Activated CD8-positive, alpha-beta memory T cell treated with anti-CD3 and anti-CD28 coated beads for 1 hour (primary cell): ENCODE data around the gene FCRL4.

Source experiments
- DNase-seq, 2 donors: peaks; one replicate each; pipeline ENCODE4 v3.0.0-alpha.2; 2020; ENCODE audit warnings: low read depth in 1 of 2; ENCODE audit errors: extremely low read depth in 1 of 2

The FCRL4 gene

DNA sequence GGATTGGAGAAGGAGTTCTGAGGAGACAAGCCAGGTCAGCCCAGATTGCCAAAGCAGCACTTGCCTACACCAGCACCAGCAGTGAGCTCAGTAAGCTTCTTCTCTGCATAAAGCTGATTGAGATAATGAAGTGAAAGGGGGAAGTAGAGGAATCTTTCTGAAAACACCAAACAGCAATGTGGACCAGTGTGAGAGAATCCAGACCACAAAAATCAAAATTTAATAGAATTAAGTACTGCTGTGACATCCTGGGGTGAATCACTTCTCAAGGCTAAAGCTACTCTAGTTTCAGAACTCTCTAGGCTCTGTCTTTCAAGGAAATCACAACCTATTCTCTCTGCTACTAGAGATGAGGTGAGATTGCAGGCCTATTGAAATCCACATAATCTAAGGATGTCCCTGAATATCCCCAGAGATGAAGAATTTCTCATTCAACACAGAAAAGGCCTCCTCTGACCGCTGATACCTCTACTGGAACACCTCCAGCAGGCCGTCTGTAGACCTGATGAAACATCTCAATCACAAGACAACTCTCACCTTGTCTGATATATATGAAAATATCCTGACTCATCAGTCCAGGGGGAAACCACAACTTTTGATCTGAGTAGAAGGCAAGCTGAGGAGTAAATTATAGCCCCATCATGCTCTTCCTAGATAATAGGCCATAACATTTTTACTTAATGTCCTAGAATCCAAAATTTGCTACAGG lies at the start of gene FCRL4:
FCRL4 (minus strand) TSS at position 127 of the 709 bp plus-strand sequence. CDS start 141 bp downstream, outside the sequence.
- no peak for DNase-seq

DNA sequence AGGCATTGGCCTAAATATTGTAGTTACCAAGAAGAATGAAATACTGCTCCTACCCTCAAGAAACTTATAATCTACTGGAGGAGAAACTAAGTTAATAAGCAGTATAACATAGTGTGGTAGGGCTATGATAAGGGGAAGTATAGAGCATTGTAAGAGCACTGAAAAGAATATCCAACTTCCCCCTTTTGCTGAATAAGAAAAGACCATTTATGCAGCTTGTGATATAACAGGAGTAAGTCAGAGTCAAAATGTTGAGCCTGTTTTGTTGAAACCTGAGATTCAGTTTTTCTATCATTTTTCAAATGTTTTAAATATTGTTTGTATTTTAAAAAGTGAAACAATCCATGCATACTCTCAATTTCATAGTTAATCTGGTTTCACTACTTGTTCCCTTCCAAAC lies 48.3 kb upstream of the FCRL4 start:
- DNase-seq = no peak

DNA sequence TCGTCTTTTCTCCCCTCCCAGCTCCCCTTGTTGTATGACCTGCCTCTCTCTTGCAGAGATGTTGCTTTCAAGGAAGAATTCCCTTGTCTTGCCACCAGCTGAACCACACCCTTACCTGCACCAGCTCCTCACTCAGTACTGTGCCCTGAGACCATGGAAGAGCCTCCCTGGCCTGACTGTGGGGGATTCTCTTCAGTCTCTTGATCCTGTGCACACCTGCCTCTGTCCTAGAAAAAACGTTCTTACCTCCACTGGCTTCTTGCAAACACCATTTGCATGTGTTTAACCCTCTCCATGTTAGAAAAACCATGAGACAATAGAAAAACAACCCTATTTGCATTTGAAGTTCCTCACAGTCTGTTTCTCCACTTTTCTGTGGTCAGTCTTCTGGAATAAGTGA lies 43.3 kb upstream of the FCRL4 start:
- no peak for DNase-seq

DNA sequence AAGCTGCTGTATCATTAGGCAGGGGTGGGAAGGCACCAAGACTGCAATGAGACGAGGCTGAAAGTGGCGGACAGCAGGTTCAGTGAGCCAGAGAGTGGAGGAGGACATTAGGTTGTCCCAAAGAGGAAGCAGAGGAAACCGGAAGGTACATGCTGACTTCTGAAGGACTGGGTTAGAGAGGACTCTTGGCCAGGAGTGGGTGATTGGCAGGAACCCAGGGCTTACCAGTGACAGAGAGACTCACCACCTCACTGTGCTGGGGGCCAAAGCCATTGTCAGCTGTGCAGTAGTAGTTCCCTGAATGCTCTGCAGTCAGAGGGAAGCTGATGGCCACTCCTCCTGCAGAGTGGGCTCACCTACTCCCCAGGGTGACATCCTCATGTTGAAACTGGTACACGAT lies 41.9 kb upstream of the FCRL4 start:
- DNase-seq = no peak

DNA sequence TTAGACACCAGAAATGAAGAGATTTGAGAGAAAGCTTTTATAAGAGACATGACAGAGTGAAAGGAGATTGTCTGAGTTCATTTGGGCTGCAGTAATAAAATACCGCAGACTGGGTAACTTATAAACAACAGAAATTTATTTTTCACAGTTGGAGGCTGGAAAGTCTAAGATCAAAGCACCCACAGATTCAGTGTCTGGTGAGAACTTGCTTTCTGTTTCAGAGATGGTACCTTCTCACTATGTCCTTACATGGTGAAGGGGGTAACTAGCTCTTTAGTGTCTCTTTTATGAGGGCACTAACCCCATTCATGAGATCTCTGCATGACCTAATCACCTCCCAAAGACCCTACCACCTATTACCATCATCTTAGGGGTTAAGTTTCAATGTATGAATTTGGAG lies 30.9 kb upstream of the FCRL4 start:
- DNase-seq = no peak

DNA sequence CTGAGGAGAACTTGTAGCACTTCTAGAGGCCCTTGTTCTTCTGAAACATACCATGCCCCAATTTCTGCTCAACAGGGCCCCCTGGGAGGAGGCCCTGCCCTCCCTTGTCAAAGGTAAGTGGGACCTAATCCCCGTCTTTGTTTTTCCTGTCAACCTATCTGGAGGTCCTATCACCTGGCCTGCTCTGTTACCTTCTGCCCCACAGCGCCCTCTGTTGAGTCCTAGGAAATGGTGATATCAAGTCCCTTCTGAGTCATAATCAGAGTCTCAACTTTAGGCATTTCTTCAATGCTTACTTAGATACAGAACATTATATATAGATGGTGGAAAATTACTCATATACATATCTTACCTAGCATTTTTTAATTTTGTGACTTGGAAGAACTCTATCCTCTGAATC lies 28.2 kb upstream of the FCRL4 start:
- DNase-seq = no peak

DNA sequence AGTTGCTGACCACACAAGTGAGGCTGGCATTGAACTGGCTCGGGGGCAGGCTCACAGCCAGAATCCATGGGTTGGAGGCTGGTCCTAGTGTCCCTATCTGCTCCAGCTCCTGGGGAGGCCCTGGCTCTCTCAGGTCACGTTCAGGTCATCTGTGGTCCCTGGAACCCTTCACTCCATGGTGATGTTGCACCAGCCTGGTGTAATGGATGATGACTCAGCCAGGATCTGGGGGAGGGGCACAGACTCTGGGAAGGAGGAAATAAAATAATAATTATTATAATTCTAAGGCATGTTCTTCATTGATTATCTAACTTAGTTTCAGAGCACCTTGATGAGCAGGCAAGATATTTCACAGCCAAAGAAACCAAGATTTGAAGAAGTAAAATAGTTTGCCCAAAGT lies 26.6 kb upstream of the FCRL4 start:
- DNase-seq = no peak

DNA sequence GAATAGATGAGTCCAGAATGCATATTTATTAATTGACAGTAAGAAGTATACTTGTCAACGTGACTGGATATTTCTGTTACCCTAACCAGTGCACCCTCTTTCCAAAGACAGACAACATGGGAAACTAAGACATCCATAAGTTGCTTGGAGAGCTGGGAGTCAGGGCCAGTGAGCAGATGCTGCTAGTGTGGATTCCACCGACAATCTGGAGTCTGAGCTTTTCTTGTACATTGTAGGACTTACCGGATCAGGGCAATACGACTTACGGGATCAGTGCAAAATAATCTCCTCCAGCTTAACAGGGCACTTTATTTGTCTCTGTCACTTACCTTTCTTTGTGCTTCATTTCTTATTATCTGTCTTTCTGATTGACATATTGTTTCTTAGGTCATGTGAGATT lies 24.6 kb upstream of the FCRL4 start:
- no peak for DNase-seq

DNA sequence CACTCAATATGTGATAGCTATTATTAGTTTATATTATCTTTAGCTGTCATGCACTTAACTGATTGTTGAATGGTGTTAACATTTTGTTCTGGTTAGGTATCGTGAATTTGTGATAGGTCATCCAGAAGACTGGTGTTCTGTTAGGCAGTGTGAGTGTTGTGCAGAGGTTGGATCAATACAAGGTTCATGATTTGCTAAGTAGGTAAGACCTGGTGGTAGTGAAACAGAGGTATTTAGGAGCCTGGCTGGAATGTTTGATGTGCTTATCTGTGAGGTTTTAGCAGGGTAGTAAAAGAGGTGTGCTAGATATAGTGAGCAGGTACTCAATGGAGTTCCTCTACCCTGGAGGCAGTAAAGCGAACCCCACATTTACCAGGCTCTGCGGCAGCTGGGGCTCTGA lies 20.3 kb upstream of the FCRL4 start:
- no peak for DNase-seq

DNA sequence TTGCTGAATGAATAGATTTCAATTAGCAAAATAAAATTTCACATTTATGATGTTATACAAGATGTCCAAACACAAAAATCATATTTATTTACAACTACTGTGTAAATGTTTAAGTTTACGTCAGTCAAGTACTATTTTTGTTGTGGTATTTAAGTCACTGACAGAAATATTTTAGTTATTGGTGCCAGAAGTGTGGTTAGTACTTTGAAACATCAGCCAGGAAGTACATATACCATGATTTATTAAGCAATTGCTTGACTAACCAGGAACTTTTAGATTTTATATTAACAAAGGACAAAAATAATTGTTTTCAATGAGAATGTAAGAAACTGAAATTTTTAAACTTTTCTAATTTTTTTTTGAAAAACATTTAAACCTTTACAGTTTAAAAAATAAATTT lies 2.4 kb upstream of the FCRL4 start:
- no peak for DNase-seq

DNA sequence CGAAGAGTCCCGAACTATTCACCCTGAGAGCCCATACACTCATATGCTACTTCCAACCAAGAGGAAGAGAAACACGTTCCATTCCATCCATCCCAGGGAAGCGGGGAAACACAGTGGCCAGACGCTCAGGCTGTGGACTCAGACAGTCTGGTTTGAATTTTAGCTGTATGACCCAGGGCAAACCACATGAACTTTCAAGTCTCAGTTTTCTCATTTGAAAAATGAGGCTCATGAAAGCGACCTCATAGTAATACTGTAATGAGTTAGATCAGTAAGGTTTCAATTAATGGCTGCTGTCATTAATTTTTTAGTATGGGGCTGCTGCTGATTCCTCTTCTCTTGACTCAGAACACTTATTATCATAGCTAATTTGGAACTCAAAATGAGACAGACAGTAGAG lies 1.5 kb downstream of the FCRL4 start:
- DNase-seq = no peak

DNA sequence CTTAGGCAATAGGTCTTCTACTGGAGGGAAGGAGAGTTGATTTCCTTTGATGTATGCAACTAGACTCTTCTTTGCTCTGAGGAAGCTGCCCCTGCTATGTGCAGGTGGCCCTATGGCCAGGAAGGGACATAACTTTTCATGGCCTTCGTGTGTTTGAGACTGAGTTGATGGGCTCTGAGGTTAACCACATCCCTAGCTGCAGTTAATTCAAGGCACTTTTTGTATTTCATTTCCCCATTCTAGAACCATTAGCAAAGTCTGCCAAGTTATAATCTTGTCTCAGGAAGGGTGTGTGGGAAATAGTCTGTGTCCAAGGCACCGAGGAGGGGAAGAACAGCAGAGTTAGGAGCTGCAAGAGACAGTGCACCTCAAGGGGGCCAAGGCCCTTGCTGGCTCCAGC lies 2.5 kb downstream of the FCRL4 start:
- no peak for DNase-seq

DNA sequence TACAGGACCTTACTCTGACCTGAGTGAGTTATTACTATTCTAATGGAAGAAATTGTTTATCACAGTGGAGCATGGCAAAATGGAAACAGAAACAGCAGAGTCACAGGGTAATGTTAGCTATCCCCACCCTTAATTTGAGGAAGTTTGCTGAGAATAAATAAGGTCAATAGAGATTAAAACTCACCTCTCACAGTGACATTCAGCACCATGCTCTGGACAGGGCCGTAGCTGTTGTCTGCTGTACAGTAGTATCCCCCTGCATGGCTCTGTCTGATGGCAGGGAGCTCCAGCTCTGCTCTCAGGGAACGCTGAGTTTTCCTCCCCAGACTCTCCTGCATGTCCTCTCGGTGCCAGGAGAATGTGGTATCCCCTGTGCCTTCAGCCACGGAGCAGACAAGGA lies 11.9 kb downstream of the FCRL4 start:
- no peak for DNase-seq

DNA sequence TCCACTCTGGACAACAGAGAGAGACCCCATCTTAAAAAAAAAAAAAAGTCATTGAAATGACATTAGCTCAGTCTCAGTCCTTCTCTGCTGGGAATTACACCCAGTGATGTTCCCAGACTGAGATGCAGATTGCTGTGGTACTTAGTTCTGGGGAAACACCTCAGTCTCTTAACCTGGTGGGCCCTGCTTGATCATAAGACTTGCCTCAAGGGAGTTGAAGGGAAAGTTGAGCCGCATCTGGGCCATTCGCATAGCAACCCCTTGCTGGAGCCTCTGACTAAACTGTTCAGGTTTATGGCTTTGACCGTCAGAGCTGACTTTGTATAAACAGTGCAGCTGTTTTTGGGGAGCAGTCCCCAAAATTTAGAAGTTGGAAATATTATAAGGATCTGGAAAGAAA lies 13.4 kb downstream of the FCRL4 start:
- no peak for DNase-seq

DNA sequence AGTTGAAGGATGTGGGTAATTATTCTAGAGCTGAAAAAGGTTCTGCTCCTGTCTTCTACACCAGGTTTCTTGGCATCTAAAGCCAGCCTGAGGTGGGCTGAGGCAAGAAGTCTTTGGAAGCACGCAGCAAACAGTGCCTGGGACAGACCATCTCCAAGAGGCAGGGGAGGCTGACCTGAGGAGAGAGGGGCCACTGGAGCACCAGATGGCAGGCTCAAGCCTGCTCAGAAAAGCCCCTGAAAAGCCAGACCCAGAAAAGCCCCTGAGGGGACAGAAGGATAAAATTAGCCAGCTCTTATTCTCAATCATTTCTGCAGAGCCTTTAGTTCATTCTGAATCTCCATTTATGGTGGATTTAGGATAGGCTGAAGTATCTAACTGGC lies 17.1 kb downstream of the FCRL4 start:
- DNase-seq = no peak

DNA sequence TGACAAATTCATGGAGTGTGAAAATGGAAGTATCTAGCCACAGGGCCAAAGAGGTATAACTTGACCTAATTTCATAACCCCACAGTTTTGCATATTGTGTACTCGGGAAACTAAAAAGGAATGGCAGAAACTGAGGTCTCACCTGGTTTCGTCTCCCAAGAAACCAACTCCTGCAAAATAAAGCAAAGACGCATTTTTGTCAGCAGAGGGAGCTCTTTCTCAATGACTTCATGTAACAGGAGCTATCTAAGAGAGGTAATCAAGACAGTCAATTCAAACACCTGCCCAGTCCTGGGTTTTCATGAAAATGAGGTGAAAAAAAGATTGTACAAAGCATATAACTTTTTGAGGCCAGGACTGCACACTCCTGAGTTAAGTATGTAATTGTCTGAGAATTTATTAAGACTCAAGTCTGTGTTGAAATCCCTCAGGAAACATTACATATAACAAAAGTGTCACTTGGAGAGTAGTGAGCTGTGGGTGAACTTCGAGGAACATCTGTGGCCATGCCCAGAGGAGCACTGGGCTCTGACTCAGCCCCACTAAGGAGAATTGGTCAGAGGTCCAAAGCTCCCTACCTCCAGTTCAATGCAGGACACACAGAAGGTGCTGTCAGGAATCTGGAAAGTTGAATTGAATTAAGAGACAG lies 17.6 kb downstream of the FCRL4 start:
- DNase-seq = no peak

DNA sequence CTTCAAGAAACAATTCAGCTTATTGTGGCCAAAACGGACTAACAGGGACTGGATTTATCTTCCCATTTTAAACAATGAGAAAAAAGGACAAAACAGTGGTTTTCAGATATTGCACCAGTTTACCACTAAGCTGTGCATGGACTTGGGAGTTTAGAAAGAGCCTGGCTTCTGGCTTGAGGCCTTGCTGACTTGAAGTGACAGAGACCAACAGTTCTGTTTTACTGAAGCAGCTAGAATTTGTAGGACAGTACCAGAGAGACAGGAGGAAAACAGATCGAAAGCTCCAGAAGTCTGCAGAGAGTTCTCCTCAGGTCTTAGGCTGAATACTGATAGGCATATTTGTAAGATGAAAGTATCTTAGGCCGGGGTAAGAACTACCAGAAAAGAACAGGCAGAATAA lies 20.5 kb downstream of the FCRL4 start:
- DNase-seq = no peak

DNA sequence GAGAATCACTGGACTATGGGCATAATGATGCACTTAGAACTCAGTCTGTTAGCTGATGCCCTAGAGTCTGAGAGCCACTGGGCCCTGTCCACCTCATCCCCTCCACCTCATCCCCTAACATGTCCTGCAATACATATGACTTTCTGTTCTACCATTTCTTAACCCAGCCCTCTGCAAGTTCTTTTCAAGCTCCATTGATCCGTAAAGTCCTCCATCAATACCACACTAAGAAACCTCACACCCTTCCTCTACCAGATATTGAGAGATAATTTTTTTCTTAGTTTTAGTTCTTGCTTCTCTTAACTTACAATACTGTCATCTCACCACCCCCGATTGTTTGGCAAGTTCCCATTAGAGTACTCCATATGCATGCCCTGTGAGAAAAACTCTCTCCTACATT lies 22.1 kb downstream of the FCRL4 start:
- DNase-seq = no peak

DNA sequence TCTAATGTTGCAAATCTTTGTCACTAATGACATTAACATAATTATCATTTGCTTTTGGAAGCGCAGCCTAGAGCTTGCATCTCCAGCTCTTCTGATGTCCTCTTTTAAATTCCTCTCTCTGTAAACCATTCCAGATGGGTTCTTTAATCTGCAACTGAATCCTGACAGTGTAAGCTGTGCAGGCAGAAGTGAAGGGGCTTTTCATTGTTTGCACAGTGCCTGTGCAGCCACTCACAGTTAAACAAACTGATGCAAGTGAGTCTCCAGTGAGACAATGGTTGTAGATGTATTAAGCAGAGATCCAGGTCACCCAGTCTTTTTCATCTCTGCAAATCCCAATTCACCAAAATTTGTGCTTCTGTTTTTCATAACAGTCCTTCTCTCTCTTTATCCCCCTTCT lies 23.0 kb downstream of the FCRL4 start:
- DNase-seq = no peak

DNA sequence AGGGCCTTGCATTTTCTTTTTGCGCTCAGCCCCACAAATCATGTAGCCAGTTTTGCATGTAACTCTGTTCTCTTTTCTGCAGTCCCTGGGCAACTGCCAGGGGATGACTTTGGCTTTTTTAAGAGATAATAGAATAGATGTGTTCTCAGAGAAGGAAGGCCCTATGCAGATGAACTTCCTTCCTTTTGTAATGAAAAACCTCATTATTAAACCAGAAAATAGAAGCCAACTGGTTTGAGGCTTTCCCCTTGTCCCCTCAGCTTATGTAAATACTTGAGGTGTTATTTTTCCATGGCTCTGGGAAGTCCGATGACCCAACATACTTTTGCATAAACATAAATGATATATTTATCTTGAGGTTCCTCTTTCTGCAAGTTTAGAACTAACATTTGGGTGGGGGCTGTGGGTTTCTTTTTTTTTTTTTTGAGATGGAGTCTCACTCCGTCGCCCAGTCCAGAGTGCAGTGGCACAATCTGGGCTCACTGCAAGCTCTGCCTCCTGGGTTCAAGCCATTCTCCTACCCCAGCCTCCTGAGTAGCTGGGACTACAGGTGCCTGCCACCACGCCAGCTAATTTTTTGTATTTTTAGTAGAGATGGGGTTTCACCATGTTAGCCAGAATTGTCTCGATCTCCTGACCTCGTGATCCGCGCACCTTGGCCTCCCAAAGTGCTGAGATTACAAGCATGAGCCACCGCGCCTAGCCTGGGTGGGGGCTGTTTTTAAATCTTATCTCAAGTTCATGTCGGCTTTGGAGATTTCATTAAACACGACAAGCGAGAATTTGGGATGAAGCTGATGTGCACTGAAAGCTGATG lies 31.2 kb downstream of the FCRL4 start:
- DNase-seq = no peak

DNA sequence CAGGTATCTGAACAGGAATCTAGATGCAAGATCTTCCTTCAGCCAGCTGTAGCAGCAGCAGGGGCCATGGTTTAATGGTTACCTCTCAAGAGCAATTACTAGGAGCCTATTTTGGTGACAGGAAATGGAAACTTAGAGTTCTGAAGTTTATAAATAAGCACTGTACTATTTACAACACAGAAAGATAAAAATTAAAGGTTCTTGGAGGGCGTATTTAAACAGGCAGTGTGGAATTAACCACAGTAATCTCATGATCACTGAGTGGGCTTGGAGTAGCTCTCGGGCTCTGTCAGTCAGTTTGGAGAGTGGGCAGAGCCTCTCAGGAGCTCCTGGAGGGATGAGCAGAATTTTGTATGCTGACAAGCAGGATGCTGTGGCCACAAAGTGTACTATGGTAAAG lies 35.4 kb downstream of the FCRL4 start:
- DNase-seq = no peak

DNA sequence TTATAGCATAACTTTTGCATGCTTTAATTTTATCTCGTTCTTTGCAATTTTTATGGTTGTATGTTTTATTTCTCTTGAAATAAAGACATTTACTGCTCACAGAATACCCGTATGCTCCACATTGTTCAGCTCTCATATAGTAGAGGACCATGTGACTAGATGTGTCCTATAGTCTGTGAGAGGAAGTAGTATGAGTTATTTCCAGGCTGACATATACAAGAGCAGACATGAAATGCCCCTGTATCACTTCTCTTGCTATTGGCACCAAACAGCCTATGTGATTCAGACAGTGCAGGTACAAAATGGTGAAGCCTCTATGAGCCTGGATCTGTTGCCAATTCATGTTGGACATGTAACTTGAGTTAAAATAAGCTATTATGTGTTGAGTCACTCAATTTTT lies 39.8 kb downstream of the FCRL4 start:
- DNase-seq = no peak
